GM18502 (cell line): ENCODE results near the gene DUS2.
"Not testable (repeated sequence)": the region's sequence is repeated elsewhere in the genome, so short reads cannot be mapped to it uniquely, and the experiment has no call there.

ENCODE experiments used
- ATAC-seq: cut with Tn5 transposase; IDR thresholded peaks from one replicate; pipeline ENCODE4 v1.9.1; 2021; ENCODE audit warnings: mild to moderate bottlenecking; ENCODE audit not compliant: unreplicated experiment, poor library complexity

Gene DUS2

DNA sequence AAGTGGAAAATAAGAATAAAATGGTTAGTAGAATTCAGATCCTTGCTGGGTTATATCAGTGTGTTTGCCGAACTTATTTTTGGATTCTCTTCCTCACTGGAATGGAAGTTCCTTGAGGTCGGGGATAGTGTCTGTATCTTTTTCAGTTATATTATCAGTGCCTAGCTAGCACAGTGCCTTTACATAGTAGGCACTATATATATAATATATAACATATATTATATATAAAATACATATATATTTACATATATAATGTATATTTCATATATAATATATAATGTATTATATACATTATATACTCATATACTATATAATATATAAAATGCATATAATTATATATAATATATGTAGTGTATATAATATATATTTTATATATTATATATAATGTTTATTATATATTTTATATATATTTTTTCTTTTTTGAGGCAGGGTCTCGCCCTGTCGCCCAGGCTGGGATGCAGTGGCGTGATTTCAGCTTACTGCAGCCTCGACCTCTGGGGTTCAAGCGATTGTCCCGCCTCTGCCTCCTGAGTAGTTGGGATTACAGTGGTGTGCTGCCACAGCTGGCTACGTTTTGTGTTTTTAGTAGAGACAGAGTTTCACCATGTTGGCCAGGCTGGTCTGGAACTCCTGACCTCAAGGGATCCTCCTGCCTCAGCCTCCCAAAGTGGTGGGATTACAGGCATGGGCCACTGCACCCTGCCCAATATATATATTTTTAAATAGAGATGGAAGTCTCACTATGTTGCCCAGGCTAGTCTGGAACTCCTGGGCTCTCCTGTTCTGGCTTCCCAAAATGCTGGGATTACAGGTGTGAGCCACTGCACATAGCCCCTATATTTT lies 65.3 kb downstream of the DUS2 start:
- no peak for ATAC-seq

GRCh38 chr16:68089067-68089466 lies 66.0 kb downstream of the DUS2 start:
- no peak for ATAC-seq

- ATAC-seq: no peak
Measured at GRCh38 chr16:68090130-68090529, 67.0 kb downstream of the DUS2 start.

GRCh38 chr16:68090533-68090932 lies 67.4 kb downstream of the DUS2 start:
- ATAC-seq: no peak

- ATAC-seq: no peak
Measured at GRCh38 chr16:68091380-68092261, 68.5 kb downstream of the DUS2 start.

GRCh38 chr16:68092275-68092674 lies 69.2 kb downstream of the DUS2 start:
- ATAC-seq: not testable (repeated sequence)

GRCh38 chr16:68093816-68094613 lies 70.9 kb downstream of the DUS2 start:
- no peak for ATAC-seq

GRCh38 chr16:68094614-68094934 lies 71.5 kb downstream of the DUS2 start:
- ATAC-seq: no peak

- no peak for ATAC-seq
Measured at GRCh38 chr16:68096491-68096890, 73.4 kb downstream of the DUS2 start.

GRCh38 chr16:68097088-68097487 lies 74.0 kb downstream of the DUS2 start:
- ATAC-seq: no peak

- no peak for ATAC-seq
Measured at GRCh38 chr16:68097895-68098294, 74.8 kb downstream of the DUS2 start.

- ATAC-seq: no peak
Measured at GRCh38 chr16:68100488-68100887, 77.4 kb downstream of the DUS2 start.

DNA sequence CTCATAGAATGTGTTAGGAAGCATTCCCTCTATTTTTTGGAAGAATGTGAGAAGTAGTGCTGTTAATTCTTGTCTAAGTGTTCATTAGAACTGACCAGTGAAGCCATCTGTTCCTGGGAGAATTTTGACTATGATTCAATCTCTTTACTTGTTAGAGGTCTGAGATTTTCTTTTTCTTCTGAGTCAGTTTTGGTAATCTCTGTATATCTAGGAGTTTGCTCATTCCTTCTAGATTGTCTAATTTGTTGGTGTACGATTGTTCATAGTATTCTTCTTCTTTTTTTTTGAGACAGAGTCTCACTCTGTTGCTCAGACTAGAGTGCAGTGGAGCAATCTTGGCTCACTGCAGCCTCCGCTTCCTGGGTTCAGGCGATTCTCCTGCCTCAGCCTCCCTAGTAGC lies 82.5 kb downstream of the DUS2 start:
- ATAC-seq: no peak

DNA sequence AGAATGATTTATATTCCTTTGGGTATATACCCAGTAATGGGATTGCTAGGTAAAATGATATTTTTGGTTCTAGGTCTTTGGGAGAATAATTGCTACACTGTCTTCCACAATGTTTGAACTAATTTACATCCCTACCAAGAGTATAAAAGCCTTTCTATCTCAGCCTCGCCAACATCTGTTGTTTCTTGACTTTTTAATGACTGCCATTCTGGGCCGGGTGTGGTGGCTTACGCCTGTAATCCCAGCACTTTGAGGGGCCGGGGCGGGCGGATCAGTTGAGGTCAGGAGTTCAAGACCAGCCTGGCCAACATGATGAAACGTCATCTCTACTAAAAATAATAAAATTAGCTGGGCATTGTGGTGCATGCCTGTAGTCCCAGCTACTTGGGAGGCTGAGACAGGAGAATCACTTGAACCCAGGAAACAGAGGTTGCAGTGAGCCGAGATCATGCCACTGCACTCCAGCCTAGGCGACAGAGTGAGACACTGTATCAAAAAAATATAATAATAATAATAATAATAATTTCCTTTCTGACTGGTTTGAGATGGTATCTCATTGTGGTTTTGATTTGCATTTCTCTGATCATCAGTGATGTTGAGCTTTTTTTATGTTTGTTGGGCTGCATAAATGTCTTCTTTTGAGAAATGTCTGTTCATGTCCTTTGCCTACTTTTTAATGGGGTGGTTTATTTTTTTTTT lies 84.3 kb downstream of the DUS2 start:
- ATAC-seq: not testable (repeated sequence)

DNA sequence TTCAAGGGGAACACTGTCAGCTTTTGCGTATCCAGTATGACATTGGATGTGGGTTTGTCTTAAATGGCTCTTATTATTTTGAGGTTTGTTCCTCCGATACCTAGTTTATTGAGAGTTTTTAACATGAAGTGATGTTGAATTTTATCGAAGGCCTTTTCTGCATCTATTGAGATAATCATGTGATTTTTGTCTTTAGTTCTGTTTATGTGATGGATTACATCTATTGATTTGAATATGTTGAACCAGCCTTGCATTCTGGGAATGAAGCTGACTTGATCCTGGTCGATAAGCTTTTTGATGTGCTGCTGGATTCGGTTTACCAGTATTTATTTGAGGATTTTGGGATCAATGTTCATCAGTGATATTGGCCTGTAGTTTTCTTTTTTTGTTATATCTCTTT lies 86.1 kb downstream of the DUS2 start:
- ATAC-seq: not testable (repeated sequence)

DNA sequence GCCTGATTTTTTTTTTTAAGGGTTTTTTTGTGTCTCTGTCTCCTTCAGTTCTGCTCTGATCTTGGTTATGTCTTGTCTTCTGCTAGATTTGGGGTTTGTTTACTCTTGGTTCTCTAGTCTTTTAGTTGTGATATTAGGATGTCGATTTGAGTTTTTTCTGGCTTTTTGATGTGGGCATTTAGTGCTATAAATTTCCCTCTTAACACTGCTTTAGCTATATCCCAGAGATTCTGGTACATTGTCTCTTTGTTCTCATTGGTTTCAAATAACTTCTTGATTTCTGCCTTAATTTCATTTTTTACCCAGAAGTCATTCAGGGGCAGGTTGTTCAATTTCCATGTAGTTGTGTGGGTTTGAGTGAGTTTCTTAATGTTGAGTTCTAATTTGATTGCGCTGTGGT lies 87.5 kb downstream of the DUS2 start:
- not testable (repeated sequence) for ATAC-seq

- ATAC-seq: no peak
Measured at GRCh38 chr16:68111379-68111778, 88.3 kb downstream of the DUS2 start.

GRCh38 chr16:68113059-68113761 lies 90.1 kb downstream of the DUS2 start:
- ATAC-seq: no peak

GRCh38 chr16:68113765-68114240 lies 90.7 kb downstream of the DUS2 start:
- ATAC-seq: no peak
